HFF-Myc (cell line): ENCODE data around the gene MRC1.

ENCODE experiments used
- DNase-seq: peaks from one replicate; pipeline ENCODE4 v3.0.0-alpha.2; 2011; ENCODE audit warnings: low read depth; ENCODE audit errors: extremely low read depth
- H3K4me3 ChIP-seq: replicated peaks from 2 replicates; pipeline ENCODE4 v1.5.1; 2011; ENCODE audit warnings: low read depth, mild to moderate bottlenecking, control low read depth, low read length
- TF ChIP-seq, protein P1 (sequence below): IDR thresholded peaks from 2 replicates; pipeline ENCODE4 v1.5.1; 2012; ENCODE audit warnings: mild to moderate bottlenecking, low read depth, low read length, control low read depth; ENCODE audit errors: missing control alignments

Gene MRC1

GRCh38 chr10:17793823-17794644 is 15.1 kb upstream of the MRC1 start:
- TF ChIP-seq, protein P1, sequence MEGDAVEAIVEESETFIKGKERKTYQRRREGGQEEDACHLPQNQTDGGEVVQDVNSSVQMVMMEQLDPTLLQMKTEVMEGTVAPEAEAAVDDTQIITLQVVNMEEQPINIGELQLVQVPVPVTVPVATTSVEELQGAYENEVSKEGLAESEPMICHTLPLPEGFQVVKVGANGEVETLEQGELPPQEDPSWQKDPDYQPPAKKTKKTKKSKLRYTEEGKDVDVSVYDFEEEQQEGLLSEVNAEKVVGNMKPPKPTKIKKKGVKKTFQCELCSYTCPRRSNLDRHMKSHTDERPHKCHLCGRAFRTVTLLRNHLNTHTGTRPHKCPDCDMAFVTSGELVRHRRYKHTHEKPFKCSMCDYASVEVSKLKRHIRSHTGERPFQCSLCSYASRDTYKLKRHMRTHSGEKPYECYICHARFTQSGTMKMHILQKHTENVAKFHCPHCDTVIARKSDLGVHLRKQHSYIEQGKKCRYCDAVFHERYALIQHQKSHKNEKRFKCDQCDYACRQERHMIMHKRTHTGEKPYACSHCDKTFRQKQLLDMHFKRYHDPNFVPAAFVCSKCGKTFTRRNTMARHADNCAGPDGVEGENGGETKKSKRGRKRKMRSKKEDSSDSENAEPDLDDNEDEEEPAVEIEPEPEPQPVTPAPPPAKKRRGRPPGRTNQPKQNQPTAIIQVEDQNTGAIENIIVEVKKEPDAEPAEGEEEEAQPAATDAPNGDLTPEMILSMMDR = no peak
- DNase-seq = no peak
- H3K4me3 ChIP-seq = no peak overlapping the region

- DNase-seq = no peak
- TF ChIP-seq, protein P1 = no peak
Observed at GRCh38 chr10:17795083-17795482, 14.1 kb upstream of the MRC1 start.

DNA sequence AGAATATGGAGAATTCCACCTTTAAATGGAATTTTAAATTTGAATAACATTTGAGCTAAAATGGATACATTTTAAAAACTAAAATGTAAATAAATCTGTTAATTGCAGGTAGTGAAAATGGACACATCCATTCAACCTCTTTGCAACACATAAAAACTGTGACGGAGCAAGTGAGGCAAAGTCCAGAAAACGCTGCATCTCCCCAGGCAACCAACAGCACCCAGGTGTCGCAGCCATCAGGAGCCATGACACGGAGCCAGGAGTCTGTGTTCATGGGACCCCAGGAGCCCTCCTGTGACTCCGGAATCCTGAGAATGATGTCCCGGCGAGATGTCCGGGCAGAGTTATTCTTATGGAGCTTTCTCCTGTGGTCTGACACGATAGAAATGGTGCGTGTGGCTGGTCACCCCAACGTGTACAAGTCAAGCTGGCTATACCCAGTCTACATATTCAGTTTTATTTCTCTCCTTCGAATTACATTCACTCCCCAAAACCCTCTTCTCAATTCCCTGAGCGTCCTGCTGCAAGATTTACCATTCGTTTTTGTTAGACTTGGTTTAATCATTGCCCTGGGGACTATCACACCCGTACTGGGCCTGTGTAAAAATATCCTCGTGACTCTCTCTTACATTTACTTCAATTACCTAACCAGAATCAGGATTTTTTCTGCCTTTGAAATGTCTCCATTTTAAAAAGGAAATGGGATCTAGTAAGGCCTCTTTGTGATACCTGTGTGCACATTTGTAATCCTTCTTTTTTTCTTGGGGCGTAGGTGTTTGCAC is 13.1 kb upstream of the MRC1 start:
- TF ChIP-seq, protein P1 = no peak
- no peak for DNase-seq
- no peak overlapping the region for H3K4me3 ChIP-seq

More at GRCh38 chr10:17795083-17795482, 14.1 kb upstream of the MRC1 start:
- no peak overlapping the region for H3K4me3 ChIP-seq

- TF ChIP-seq, protein P1 = no peak
Observed at GRCh38 chr10:17801507-17801906, 7.6 kb upstream of the MRC1 start.

GRCh38 chr10:17802350-17802749 is 6.8 kb upstream of the MRC1 start:
- DNase-seq = no peak
- TF ChIP-seq, protein P1 = no peak
- H3K4me3 ChIP-seq = no peak overlapping the region

More at GRCh38 chr10:17801507-17801906, 7.6 kb upstream of the MRC1 start:
- H3K4me3 ChIP-seq = no peak overlapping the region
- DNase-seq = no peak

GRCh38 chr10:17802976-17803375 is 6.2 kb upstream of the MRC1 start:
- TF ChIP-seq, protein P1 = no peak
- H3K4me3 ChIP-seq = no peak overlapping the region
- no peak for DNase-seq
